Fibroblast of upper back skin (primary cell): ENCODE data around the gene GRID1.
A peak's percentile ranks its signal among the peaks of the same experiment; 100 is the strongest.

Experiments
- DNase-seq: peaks from one replicate; pipeline ENCODE4 v3.0.0-alpha.2; 2013

Gene GRID1

GRCh38 chr10:86312701-86313270 is 53.8 kb downstream of the GRID1 start:
- DNase-seq, result no peak

GRCh38 chr10:86311906-86312305 is 54.7 kb downstream of the GRID1 start:
- no peak for DNase-seq

GRCh38 chr10:86311190-86311589 is 55.4 kb downstream of the GRID1 start:
- no peak for DNase-seq

GRCh38 chr10:86310702-86311101 is 55.9 kb downstream of the GRID1 start:
- DNase-seq, result no peak

- no peak for DNase-seq
Observed at GRCh38 chr10:86310291-86310690, 56.3 kb downstream of the GRID1 start.

- no peak for DNase-seq
Observed at GRCh38 chr10:86308056-86308455, 58.5 kb downstream of the GRID1 start.

- DNase-seq, result peak; percentile 11
Observed at GRCh38 chr10:86306628-86307278, 59.8 kb downstream of the GRID1 start.

GRCh38 chr10:86305521-86305920 is 61.1 kb downstream of the GRID1 start:
- no peak for DNase-seq

GRCh38 chr10:86304436-86304835 is 62.2 kb downstream of the GRID1 start:
- DNase-seq, result no peak

GRCh38 chr10:86303626-86304025 is 63.0 kb downstream of the GRID1 start:
- no peak for DNase-seq

GRCh38 chr10:86301971-86302370 is 64.6 kb downstream of the GRID1 start:
- DNase-seq, result no peak

GRCh38 chr10:86300931-86301830 is 65.4 kb downstream of the GRID1 start:
- no peak for DNase-seq

GRCh38 chr10:86300399-86300925 is 66.1 kb downstream of the GRID1 start:
- DNase-seq, result no peak

GRCh38 chr10:86299562-86299961 is 67.0 kb downstream of the GRID1 start:
- no peak for DNase-seq

GRCh38 chr10:86298501-86299001 is 68.0 kb downstream of the GRID1 start:
- DNase-seq, result no peak

GRCh38 chr10:86295791-86296190 is 70.8 kb downstream of the GRID1 start:
- no peak for DNase-seq

- no peak for DNase-seq
Observed at GRCh38 chr10:86295351-86295750, 71.2 kb downstream of the GRID1 start.

- no peak for DNase-seq
Observed at GRCh38 chr10:86294346-86295265, 72.0 kb downstream of the GRID1 start.

GRCh38 chr10:86293396-86293791 is 73.2 kb downstream of the GRID1 start:
- no peak for DNase-seq

GRCh38 chr10:86292462-86293395 is 73.9 kb downstream of the GRID1 start:
- DNase-seq, result no peak
